GM19395 (cell line): Measurements from ENCODE around the gene GLIS1.

Experiments used
- ATAC-seq: cut with Tn5 transposase; IDR thresholded peaks from one replicate; pipeline ENCODE4 v1.9.1; 2021; ENCODE audit warnings: mild to moderate bottlenecking, moderate library complexity; ENCODE audit not compliant: unreplicated experiment

The GLIS1 gene

GRCh38 chr1:53541263-53541625 is 197.7 kb downstream of the GLIS1 start:
- ATAC-seq = no peak

- ATAC-seq = no peak
Measured at GRCh38 chr1:53540604-53541262, 198.2 kb downstream of the GLIS1 start.

GRCh38 chr1:53539711-53540603 is 199.0 kb downstream of the GLIS1 start:
- no peak for ATAC-seq

GRCh38 chr1:53539226-53539625 is 199.7 kb downstream of the GLIS1 start:
- ATAC-seq = no peak

- ATAC-seq = no peak
Measured at GRCh38 chr1:53536606-53537005, 202.4 kb downstream of the GLIS1 start.

GRCh38 chr1:53535846-53536245 is 203.1 kb downstream of the GLIS1 start:
- no peak for ATAC-seq

- ATAC-seq = no peak
Measured at GRCh38 chr1:53535226-53535625, 203.7 kb downstream of the GLIS1 start.

- ATAC-seq = no peak
Measured at GRCh38 chr1:53532912-53533311, 206.1 kb downstream of the GLIS1 start.

GRCh38 chr1:53532377-53532776 is 206.6 kb downstream of the GLIS1 start:
- ATAC-seq = no peak

- no peak for ATAC-seq
Measured at GRCh38 chr1:53530550-53530949, 208.4 kb downstream of the GLIS1 start.

GRCh38 chr1:53529555-53529954 is 209.4 kb downstream of the GLIS1 start:
- ATAC-seq = no peak

- ATAC-seq = no peak
Measured at GRCh38 chr1:53527368-53527767, 211.6 kb downstream of the GLIS1 start.

GRCh38 chr1:53526451-53527101 is 212.4 kb downstream of the GLIS1 start:
- ATAC-seq = no peak

- ATAC-seq = no peak
Measured at GRCh38 chr1:53525595-53525994, 213.4 kb downstream of the GLIS1 start.

GRCh38 chr1:53524428-53525375 is 214.3 kb downstream of the GLIS1 start:
- ATAC-seq = no peak

GRCh38 chr1:53521924-53522552 is 216.9 kb downstream of the GLIS1 start:
- ATAC-seq = no peak

- ATAC-seq = no peak
Measured at GRCh38 chr1:53520481-53520880, 218.5 kb downstream of the GLIS1 start.

- ATAC-seq = no peak
Measured at GRCh38 chr1:53519421-53519820, 219.5 kb downstream of the GLIS1 start.

GRCh38 chr1:53518775-53519174 is 220.2 kb downstream of the GLIS1 start:
- ATAC-seq = no peak

GRCh38 chr1:53517821-53518352 is 221.1 kb downstream of the GLIS1 start:
- no peak for ATAC-seq
